Measurements from ENCODE around the gene SLC25A46. TPM values are rescaled to one million over a fixed set of nuclear protein-coding genes. Genes with fewer than 3 reads are reported as not detected.
"Not testable (repeated sequence)": the region's sequence is repeated elsewhere in the genome, so short reads cannot be mapped to it uniquely, and the experiment has no call there.

SLC25A46 gene
- total RNA-seq, result 10 to 100 TPM; 55.2 to 60.4 (median 55.3) TPM

DNA sequence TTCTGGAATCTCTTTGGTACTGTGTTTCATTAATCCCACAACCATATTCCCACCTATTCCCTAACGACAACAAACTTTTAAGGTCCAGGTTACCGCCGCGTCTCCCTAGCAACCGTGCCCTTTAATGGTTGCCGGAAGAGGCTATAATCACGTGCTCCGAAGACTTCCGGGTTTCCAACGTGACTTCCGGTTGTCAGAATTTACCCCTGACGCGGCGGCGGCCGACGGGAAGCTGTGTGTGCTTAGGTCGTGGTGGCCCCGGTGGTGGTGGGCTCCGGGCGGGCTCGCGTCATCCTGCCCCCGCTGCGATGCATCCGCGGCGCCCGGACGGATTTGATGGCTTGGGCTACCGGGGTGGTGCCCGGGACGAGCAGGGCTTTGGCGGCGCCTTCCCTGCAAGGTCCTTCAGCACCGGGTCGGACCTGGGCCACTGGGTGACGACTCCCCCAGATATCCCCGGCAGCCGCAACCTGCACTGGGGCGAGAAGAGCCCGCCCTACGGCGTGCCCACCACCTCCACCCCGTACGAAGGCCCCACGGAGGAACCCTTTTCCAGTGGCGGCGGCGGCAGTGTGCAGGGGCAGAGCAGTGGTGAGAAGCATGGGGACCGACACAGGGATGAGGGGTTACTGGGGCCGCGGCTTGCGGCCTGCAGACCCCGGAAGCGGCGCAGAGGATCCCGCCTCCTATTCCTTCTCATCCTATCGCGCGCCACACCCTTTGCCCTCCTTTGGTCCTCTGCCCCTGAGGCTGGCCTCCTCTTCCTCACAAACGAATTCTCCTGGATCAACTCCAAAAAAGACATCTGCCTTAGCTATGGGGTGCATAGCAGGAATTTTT lies at the start of gene SLC25A46:
Gene SLC25A46 (plus strand): TSS at position 196 of the 840 bp plus-strand sequence. CDS start 113 bp downstream, at position 309.
- Mint-ChIP-seq H3K36me3 (ENCODE audit: insufficient read depth) (peaks cover 1% of the 10 kb centered on the region), H3K4me1 (ENCODE audit: low read depth) (peaks cover 32% of the 10 kb centered on the region)
- peak; percentile 91 to 93 for ATAC-seq

DNA sequence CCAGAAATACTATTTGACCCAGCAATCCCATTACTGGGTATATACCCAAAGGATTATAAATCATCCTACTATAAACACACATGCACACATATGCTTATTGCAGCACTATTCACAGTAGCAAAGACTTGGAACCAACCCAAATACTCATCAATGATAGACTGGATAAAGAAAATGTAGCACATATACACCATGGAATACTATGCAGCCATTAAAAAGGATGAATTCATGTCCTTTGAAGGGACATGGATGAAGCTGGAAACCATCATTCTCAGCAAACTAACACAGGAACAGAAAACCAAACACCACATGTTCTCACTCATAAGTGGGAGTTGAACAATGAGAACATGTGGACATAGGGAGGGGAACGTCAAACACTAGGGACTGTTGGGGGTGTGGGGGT lies 48.2 kb upstream of the SLC25A46 start:
- H3K4me1 Mint-ChIP-seq (ENCODE audit: low read depth); H3K4me3 Mint-ChIP-seq; H3K27me3 Mint-ChIP-seq (ENCODE audit: low read depth); H3K9me3 Mint-ChIP-seq; H3K36me3 Mint-ChIP-seq (ENCODE audit: insufficient read depth); ATAC-seq; DNase-seq: not testable (repeated sequence)

More for the DNA sequence above, at the start of gene SLC25A46:
- H3K9me3 Mint-ChIP-seq, result no peaks in the 10 kb centered on the region
- H3K27me3 Mint-ChIP-seq (ENCODE audit: low read depth), result peaks cover 7% of the 10 kb centered on the region
- peak; percentile 78 for DNase-seq
- H3K4me3 Mint-ChIP-seq, result peak within 1 kb of the TSS; percentile 91

DNA sequence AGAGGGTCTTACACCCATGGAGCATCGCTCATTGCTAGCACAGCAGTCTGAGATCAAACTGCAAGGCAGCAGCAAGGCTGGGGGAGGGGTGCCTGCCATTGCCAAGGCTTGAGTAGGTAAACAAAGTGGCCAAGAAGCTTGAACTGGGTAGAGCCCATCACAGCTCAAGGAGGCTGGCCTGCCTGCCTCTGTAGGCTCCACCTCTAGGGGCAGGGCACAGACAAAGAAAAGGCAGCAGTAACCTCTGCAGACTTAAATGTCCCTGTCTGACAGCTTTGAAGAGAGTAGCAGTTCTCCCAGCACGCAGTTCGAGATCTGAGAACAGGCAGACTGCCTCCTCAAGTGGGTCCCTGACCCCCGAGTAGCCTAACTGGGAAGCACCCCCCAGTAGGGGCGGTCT lies 46.1 kb upstream of the SLC25A46 start:
- DNase-seq; H3K27me3 Mint-ChIP-seq (ENCODE audit: low read depth); H3K4me3 Mint-ChIP-seq; H3K9me3 Mint-ChIP-seq; H3K4me1 Mint-ChIP-seq (ENCODE audit: low read depth); ATAC-seq; H3K36me3 Mint-ChIP-seq (ENCODE audit: insufficient read depth): not testable (repeated sequence)

DNA sequence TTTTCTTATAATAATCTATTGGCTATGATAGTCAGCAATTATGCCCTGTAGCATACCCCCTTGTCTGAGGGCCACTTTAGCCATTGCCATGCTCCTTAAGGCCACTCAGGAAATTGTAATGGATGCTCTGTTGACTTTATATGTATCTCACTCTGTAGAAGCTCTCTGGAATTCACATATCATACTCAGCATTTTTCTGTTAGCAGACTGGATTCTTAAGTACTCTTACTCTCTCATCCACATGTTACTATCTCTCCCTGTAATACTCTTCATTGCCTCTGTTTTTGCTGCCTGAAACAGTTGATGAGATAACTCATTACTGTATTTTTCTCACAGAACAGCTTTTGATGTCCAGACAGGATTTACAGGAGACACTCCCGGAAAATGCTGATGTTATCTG lies 36.5 kb upstream of the SLC25A46 start:
- DNase-seq (no peak), ATAC-seq (no peak)
- no peaks in the 10 kb centered on the region for H3K9me3 Mint-ChIP-seq
- peaks cover 14% of the 10 kb centered on the region for H3K27me3 Mint-ChIP-seq (ENCODE audit: low read depth)
- H3K4me1 Mint-ChIP-seq (ENCODE audit: low read depth), result no peaks in the 10 kb centered on the region
- no peaks in the 10 kb centered on the region for H3K36me3 Mint-ChIP-seq (ENCODE audit: insufficient read depth)
- no peak overlapping the region for H3K4me3 Mint-ChIP-seq

DNA sequence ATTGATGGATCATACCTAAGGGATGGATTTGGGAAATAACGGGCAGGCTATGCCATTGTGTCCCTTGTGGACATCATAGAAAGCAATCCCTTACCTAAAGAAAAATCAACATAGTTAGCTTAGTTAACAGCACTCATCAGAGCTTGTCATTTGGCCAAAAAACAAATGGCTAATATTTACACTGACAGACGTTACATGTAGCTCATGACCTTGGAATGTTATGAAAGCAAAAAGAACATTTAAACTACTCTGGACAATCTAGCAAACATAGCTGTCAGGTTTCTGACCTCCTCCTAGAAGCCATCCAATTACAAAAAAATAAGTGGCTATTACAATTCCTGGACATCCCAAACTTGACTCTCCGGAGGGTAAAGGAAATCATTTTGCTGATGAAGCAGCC lies 36.1 kb upstream of the SLC25A46 start:
- no peaks in the 10 kb centered on the region for H3K4me1 Mint-ChIP-seq (ENCODE audit: low read depth)
- no peak for DNase-seq
- H3K36me3 Mint-ChIP-seq (ENCODE audit: insufficient read depth), result no peaks in the 10 kb centered on the region
- H3K9me3 Mint-ChIP-seq, result no peaks in the 10 kb centered on the region
- peaks cover 14% of the 10 kb centered on the region for H3K27me3 Mint-ChIP-seq (ENCODE audit: low read depth)
- no peak overlapping the region for H3K4me3 Mint-ChIP-seq
- no peak for ATAC-seq

DNA sequence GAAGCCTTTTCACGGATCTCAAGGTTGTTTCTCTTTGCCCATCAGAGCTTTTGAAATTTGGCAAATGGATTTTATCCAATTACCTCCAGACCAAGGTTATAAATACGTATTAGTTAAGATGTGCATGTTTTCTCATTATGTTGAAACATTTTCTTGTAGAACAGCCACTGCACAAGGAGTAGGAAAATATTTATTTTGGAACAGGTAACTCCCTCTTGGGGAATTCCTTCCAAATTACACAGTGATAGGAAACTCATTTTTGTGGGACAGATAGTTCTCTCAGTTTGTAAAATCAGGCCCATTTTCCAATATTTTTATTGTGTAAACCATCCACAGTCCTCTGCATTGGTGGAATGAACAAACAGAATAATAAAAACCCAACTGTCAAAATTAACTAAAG lies 35.3 kb upstream of the SLC25A46 start:
- H3K4me1 Mint-ChIP-seq (ENCODE audit: low read depth), result no peaks in the 10 kb centered on the region
- no peaks in the 10 kb centered on the region for H3K36me3 Mint-ChIP-seq (ENCODE audit: insufficient read depth)
- no peaks in the 10 kb centered on the region for H3K9me3 Mint-ChIP-seq
- H3K27me3 Mint-ChIP-seq (ENCODE audit: low read depth), result peaks cover 14% of the 10 kb centered on the region
- no peak for ATAC-seq
- no peak for DNase-seq
- no peak overlapping the region for H3K4me3 Mint-ChIP-seq

DNA sequence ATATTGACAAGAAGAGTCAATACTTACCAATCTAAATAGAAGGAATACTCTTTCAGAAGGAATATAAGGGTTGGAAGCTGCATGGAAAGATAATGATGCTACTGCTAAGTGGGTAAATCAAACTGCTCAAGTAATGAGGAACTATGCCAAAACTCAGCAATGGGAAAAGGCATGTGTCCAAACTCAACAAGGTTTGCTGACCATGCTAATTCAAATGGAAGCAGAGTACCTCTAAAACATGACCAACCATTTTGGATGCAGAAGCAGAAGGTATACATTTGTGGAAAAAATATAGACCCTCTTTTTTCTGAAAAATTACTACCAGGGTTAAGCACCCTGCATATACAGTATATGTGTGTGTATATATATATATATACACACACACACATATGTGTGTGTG lies 33.5 kb upstream of the SLC25A46 start:
- Mint-ChIP-seq H3K4me1 (ENCODE audit: low read depth) (no peaks in the 10 kb centered on the region), H3K9me3 (no peaks in the 10 kb centered on the region), H3K27me3 (ENCODE audit: low read depth) (peaks cover 21% of the 10 kb centered on the region), H3K36me3 (ENCODE audit: insufficient read depth) (no peaks in the 10 kb centered on the region), H3K4me3 (no peak overlapping the region)
- no peak for DNase-seq
- no peak for ATAC-seq

DNA sequence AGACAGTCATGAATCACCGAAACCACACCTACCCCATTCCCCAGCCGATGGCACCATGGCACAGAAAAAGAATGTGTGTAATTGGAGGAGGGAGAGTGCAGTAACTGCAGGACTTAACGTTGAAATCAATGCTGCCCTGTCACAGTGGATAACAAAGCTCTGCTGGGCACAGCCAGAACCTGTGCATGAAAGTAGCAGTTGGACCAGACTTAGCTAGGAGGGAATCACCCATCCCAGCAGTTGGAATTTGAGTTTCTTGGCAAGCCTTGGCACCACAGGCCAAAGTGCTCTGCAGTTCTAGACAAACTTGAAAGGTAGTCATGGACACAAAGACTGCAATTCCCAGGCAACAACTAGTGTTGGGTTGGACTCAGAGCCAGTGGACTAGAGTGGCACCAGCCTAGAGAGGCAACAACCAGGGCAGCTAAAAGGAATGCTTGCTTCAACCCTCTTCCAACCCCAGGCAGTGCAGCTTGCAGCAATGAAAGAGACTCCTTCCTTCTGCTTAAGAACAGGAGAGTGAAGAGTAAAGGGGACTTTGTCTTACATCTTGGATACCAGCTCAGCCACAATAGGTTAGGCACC lies 31.5 kb upstream of the SLC25A46 start:
- H3K9me3 Mint-ChIP-seq, result no peaks in the 10 kb centered on the region
- no peaks in the 10 kb centered on the region for H3K36me3 Mint-ChIP-seq (ENCODE audit: insufficient read depth)
- peaks cover 24% of the 10 kb centered on the region for H3K27me3 Mint-ChIP-seq (ENCODE audit: low read depth)
- H3K4me3 Mint-ChIP-seq, result no peak overlapping the region
- ATAC-seq, result no peak
- no peaks in the 10 kb centered on the region for H3K4me1 Mint-ChIP-seq (ENCODE audit: low read depth)
- no peak for DNase-seq

DNA sequence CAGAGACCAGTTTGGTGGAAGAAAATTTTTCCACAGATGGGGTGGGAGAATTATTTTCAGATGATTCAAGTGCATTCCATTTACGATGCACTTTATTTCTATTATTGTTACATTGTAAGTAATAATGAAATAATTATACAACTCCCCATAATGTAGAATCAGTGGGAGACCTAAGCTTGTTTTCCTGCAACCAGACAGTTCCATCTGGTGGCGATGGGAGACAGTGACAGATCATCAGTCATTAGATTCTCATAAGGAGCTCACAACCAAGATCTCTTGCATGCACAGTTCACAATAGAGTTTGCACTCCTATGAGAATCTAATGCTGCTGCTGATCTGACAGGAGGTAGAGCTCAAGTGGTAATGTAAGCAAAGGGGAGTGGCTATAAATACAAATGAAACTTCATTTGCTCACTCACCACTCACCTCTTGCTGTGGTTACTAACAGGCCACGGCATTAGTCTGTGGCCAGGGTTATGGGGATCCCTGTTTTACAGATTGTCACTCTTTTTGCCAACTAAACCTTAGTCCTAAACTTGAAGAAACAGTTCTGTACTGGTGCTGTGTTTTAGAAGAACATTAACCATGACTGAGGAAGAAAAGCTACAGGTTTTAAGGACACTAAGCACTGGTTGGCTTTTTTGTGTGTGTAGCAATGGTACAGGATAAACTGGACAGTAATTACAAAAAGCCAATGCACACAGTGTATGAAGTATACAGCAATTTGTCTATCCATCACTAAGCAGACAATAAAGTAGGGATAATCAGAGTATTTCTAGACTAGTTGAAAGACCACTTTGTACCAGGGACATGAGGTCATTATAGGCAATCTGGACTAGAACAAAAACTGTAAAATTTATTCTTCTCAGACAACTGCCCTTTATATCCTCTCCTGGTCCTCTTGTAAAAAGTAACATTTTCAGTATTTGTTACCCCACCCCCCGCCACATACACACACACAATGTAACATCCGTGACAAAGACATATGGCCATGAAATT lies 22.3 kb upstream of the SLC25A46 start:
- ATAC-seq (no peak), DNase-seq (no peak)
- Mint-ChIP-seq H3K4me1 (ENCODE audit: low read depth) (no peaks in the 10 kb centered on the region), H3K36me3 (ENCODE audit: insufficient read depth) (no peaks in the 10 kb centered on the region), H3K4me3 (no peak overlapping the region), H3K27me3 (ENCODE audit: low read depth) (peaks cover 17% of the 10 kb centered on the region), H3K9me3 (no peaks in the 10 kb centered on the region)

DNA sequence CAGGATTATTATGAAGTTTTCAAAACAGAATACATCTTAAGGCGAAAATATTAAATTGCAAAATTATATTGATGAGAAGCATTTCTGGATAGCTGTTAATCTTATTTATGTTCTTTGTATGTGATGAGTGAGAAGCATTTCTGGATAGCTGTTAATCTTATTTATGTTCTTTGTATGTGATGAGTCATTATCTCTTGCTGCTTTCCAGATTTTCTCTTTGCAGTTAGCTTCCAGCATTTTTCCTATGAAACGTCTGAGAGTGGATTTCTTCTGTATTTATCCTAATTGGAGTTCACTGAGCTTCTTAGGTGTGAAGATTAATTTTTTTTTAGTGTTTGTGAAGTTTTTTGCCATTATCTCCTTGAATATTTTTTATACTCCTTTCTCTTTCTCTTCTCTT lies 20.5 kb upstream of the SLC25A46 start:
- H3K36me3 Mint-ChIP-seq (ENCODE audit: insufficient read depth), result no peaks in the 10 kb centered on the region
- peaks cover 15% of the 10 kb centered on the region for H3K27me3 Mint-ChIP-seq (ENCODE audit: low read depth)
- no peaks in the 10 kb centered on the region for H3K4me1 Mint-ChIP-seq (ENCODE audit: low read depth)
- DNase-seq, result no peak
- ATAC-seq, result no peak
- H3K4me3 Mint-ChIP-seq, result no peak overlapping the region
- no peaks in the 10 kb centered on the region for H3K9me3 Mint-ChIP-seq

DNA sequence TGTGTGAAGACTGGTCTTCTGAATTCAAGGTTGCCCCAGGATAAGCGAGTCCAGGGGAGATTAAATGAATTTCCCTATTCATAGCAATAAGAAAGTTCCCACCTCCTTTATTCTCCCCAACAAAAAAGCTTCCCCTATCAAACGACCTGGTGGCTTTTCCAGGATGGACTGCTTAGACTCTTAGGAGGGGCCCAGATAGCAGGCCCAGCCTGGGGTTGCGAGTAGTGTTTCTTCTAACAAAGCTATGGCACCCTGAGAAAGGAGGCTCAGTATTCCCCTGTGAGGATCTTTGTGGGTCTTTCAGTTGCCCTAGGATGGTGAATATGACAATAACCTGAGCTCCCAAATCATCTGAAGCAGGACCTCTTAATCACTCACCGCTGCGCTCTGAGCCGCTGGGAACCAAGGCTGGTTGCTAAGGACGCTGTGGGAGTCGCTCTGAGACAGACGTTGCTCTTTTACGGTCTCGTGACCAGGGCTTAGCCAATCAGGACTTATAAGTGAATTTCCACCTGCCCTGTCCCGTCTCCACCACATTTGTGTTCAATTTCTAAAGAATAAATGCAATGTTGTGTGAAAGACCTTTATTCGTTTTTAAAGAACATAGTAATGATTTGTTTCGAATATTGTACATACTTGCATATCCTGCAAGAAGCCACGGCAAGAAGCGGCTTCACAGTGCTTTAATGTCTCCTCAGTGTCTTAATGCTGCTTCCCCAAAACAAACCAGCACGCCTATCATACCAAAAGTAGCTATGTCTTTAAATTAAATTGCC lies 12.4 kb upstream of the SLC25A46 start, which contains the start of gene TMEM232:
Gene TMEM232 (minus strand): TSS at position 423 of the 776 bp plus-strand sequence. CDS start 59,319 bp downstream, outside the sequence.
- H3K36me3 Mint-ChIP-seq (ENCODE audit: insufficient read depth), result no peaks in the 10 kb centered on the region
- ATAC-seq, result peak; percentile 100
- peak; percentile 64 for DNase-seq
- H3K4me1 Mint-ChIP-seq (ENCODE audit: low read depth), result peaks cover 6% of the 10 kb centered on the region
- H3K27me3 Mint-ChIP-seq (ENCODE audit: low read depth), result peaks cover 7% of the 10 kb centered on the region
- no peaks in the 10 kb centered on the region for H3K9me3 Mint-ChIP-seq
- peak within 1 kb of the TSS; percentile 75 for H3K4me3 Mint-ChIP-seq

DNA sequence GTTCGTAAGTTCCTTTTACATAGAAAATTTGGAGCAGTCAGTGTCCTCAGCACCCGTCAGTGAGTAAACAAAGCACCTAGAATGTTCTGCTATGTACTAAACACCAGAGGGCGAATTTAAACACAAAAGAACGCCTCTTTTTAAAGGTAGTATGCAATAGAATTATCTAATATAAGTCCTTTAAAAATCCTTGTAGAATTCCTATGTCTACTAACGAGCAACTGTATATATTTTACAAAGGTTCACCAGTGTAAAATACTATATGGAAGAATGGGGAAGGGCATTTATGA lies 11.8 kb upstream of the SLC25A46 start:
- Mint-ChIP-seq H3K9me3 (no peaks in the 10 kb centered on the region), H3K4me3 (peak overlapping the region; percentile 75), H3K36me3 (ENCODE audit: insufficient read depth) (no peaks in the 10 kb centered on the region), H3K27me3 (ENCODE audit: low read depth) (peaks cover 10% of the 10 kb centered on the region), H3K4me1 (ENCODE audit: low read depth) (peaks cover 6% of the 10 kb centered on the region)
- DNase-seq (no peak), ATAC-seq (peak; percentile 39 to 58)

DNA sequence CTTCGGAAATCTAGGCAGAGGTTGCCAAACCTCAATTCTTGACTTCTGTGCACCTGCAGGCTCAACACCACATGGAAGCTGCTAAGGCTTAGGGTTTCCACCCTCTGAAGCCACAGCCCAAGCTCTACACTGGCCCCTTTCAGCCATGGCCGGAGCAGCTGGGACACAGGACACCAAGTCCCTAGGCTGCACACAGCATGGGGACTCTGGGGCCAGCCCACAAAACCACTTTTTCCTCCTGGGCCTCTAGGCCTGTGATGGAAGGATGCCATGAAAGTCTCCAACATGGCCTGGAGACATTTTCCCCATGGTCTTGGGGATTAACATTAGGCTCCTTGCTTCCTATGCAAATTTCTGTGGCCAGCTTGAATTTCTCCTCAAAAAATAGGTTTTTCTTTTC lies 7.3 kb upstream of the SLC25A46 start:
- not testable (repeated sequence) for H3K4me1 Mint-ChIP-seq (ENCODE audit: low read depth); DNase-seq; ATAC-seq; H3K9me3 Mint-ChIP-seq; H3K36me3 Mint-ChIP-seq (ENCODE audit: insufficient read depth); H3K4me3 Mint-ChIP-seq
- H3K27me3 Mint-ChIP-seq (ENCODE audit: low read depth), result peaks cover 29% of the 10 kb centered on the region

DNA sequence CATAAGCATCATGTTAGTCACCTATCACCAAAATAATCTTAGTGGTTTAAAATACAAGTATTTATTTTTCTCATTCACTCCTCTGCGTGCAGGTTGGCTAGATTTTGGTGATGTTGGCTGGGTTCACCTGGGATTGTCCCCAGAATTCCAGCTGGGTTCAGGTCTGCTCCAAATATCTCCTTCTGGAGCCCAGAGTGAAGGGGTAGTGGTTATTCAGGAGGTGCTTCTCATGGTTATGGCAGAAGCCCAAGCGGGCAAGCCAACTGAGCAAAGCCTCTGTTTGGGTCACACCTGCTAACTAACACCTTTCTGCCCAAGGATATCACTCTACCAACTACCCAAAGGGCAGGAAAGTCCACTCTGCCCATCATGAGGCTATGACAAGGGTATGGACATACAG lies 4.7 kb upstream of the SLC25A46 start:
- DNase-seq (no peak), ATAC-seq (no peak)

More for the DNA sequence above, 4.7 kb upstream of the SLC25A46 start:
- H3K4me1 Mint-ChIP-seq (ENCODE audit: low read depth), result peaks cover 8% of the 10 kb centered on the region
- H3K27me3 Mint-ChIP-seq (ENCODE audit: low read depth), result peaks cover 31% of the 10 kb centered on the region
- H3K9me3 Mint-ChIP-seq, result no peaks in the 10 kb centered on the region
- no peak overlapping the region for H3K4me3 Mint-ChIP-seq
- H3K36me3 Mint-ChIP-seq (ENCODE audit: insufficient read depth), result no peaks in the 10 kb centered on the region
